ENCODE results near the gene ANKRD63.

DNA sequence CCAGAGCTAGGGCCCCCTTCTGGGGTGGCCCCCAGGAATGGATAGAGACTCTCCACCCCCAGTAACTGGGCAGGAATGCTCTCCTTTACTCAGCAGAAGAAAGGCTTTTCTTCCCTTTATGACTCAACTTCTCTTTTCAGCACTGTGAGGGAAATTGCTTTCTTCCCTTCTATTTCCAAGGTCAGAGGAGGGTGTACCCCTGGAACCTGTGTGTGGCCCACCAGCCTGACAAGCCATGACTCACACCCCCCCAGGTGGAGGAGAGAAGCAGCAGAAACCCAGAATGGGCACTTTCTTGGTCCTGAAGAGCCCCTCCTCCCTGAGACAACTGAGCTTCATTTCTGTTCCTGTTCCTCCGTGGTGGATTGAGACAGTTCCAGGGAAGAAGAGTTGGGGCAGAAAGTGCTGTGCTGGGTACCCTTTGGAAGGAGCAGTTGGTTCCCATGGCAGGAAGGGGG is 2.7 kb upstream of the ANKRD63 start:
- no peak for TF ChIP-seq ESRRA (CRISPR knock-in tag; IDR thresholded peaks at IDR 0.05; ENCODE audit: borderline replicate concordance)
- TF ChIP-seq, protein P1, sequence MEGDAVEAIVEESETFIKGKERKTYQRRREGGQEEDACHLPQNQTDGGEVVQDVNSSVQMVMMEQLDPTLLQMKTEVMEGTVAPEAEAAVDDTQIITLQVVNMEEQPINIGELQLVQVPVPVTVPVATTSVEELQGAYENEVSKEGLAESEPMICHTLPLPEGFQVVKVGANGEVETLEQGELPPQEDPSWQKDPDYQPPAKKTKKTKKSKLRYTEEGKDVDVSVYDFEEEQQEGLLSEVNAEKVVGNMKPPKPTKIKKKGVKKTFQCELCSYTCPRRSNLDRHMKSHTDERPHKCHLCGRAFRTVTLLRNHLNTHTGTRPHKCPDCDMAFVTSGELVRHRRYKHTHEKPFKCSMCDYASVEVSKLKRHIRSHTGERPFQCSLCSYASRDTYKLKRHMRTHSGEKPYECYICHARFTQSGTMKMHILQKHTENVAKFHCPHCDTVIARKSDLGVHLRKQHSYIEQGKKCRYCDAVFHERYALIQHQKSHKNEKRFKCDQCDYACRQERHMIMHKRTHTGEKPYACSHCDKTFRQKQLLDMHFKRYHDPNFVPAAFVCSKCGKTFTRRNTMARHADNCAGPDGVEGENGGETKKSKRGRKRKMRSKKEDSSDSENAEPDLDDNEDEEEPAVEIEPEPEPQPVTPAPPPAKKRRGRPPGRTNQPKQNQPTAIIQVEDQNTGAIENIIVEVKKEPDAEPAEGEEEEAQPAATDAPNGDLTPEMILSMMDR (IDR thresholded peaks at IDR 0.05): no peak
- TF ChIP-seq, protein P2, sequence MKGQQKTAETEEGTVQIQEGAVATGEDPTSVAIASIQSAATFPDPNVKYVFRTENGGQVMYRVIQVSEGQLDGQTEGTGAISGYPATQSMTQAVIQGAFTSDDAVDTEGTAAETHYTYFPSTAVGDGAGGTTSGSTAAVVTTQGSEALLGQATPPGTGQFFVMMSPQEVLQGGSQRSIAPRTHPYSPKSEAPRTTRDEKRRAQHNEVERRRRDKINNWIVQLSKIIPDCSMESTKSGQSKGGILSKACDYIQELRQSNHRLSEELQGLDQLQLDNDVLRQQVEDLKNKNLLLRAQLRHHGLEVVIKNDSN (CRISPR knock-in tag; IDR thresholded peaks at IDR 0.05): no peak
